ENCODE data around the gene LRRC47.
"Not testable (repeated sequence)": the region's sequence is repeated elsewhere in the genome, so short reads cannot be mapped to it uniquely, and the experiment has no call there.

Gene LRRC47

GRCh38 chr1:3816331-3817137 is 20.2 kb upstream of the LRRC47 start:
- no peak overlapping the region for H3K4me3 ChIP-seq (ENCODE audit: low read length)
- TF ChIP-seq CTCF (conservative IDR thresholded peaks at IDR 0.05; ENCODE audit: low read length): no peak
- DNase-seq (ENCODE audit: low read depth): no peak

DNA sequence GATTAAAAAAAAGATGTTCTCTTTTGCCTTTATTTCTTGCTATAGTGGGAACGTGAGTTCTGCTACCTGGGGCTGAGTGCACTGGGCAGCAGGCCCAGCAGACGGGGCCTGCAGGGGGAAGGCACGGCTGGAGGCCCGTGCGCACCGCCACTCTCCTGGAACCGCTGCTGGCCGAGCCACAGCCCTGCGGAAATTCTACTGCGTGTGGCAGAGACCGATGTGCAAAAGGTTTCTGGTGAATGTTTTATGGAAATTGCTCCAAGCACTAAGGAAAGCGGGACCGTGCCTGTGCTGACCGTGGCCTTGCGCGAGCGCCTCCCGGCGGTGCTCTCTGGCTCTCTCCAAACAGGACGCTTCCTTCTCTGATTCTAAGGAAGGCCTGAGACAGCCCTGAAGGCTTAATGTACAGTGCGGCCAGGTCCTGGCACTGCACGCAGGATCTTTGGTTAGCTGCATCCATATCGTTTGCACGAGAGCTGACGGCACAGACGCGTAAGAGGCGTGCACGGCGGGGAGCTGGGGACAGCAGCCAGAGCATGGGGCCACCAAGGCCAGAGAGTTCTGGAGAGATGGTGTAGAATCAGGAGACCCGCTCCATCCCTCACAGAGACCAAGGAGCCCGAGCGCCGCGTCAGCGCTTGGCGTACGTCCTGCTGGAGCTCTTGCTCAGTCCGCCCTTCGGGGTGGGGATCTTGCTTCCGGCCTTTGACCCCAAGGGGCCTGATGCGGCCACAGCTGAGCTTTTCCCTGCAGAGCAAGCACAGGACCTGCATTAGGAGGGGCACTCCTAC is 18.7 kb upstream of the LRRC47 start:
- DNase-seq (ENCODE audit: low read depth): no peak
- TF ChIP-seq CTCF (conservative IDR thresholded peaks at IDR 0.05; ENCODE audit: low read length): no peak
- H3K4me3 ChIP-seq (ENCODE audit: low read length): no peak overlapping the region

DNA sequence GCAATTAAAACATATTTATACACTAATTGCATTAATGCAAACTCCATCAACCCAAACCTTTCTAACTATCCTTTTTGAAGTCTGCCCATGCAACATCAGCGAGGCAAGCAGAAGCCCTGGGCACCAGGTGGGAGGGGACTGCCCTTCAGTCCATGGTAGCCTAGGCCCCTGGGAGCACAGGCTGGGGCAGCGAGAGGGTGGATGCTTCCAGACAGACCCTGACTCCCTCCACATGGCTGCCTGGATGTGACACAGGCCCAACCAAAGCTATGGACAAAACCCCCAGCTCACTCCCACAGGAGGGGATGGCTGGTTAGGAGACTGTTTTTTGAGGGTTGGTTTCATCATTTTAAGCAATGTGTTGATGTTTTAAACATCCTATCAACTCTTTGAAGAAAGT is 17.8 kb upstream of the LRRC47 start:
- TF ChIP-seq CTCF (conservative IDR thresholded peaks at IDR 0.05; ENCODE audit: low read length): no peak

DNA sequence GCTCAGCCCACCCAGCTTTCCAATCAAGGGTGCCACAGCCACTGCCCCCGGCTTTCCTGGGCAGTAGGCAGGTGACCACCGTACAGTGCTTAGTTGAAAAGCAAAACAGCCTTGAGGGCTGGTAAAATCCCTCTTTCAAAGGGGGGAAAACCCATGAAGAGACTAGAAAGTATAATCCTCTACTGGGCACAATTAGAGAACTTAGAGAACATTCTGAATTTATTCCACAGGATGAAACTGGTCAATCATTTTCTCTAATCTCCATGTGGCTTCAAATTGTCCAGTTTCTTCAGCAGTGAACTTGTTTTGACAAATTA is 15.3 kb upstream of the LRRC47 start:
- no peak for DNase-seq (ENCODE audit: low read depth)
- no peak for TF ChIP-seq CTCF (conservative IDR thresholded peaks at IDR 0.05; ENCODE audit: low read length)
- H3K4me3 ChIP-seq (ENCODE audit: low read length): no peak overlapping the region

More for the DNA sequence above, 17.8 kb upstream of the LRRC47 start:
- DNase-seq (ENCODE audit: low read depth): no peak
- no peak overlapping the region for H3K4me3 ChIP-seq (ENCODE audit: low read length)

- not testable (repeated sequence) for DNase-seq (ENCODE audit: low read depth); H3K4me3 ChIP-seq (ENCODE audit: low read length)
These were observed 14.0 kb upstream of the LRRC47 start for GRCh38 chr1:3810149-3810761.

DNA sequence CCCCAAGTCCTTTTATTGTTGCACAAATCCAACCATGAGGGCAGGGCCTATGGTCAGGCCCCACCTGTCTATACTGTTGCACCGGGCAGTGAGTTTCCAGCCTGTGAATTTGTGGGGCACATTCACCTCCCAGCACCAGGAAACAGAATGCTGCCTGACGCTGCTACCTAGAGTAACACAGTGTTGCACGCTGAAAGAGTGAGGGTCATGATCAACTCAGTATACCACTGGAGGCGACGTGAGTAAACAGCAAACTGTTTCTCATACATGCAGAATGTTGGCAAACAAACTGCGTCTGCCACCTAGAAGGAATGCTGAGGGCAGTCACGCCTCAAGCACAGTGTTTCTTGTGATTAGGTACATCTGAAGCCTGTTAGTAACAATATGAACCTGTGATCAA is 13.4 kb upstream of the LRRC47 start:
- no peak overlapping the region for H3K4me3 ChIP-seq (ENCODE audit: low read length)
- TF ChIP-seq CTCF (conservative IDR thresholded peaks at IDR 0.05; ENCODE audit: low read length): no peak
- DNase-seq (ENCODE audit: low read depth): no peak

DNA sequence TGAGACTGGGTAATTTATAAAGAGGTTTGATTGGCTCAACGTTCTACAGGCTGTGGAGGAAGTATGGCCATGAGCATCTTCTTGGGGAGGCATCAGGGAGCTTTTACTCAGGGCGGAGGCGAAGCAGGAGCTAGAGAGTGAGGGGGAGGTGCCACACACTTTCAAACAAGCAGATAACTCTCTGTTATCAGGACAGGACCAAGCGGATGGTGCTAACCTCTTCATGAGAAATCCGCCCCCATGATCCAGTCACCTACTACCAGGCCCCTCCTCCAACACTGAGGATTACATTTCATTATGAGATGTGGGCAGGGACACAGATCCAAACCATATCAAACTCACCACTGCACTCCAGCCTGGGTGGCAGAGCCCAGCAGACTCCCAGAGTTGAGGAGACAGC is 11.5 kb upstream of the LRRC47 start:
- H3K4me3 ChIP-seq (ENCODE audit: low read length): no peak overlapping the region
- no peak for TF ChIP-seq CTCF (conservative IDR thresholded peaks at IDR 0.05; ENCODE audit: low read length)
- no peak for DNase-seq (ENCODE audit: low read depth)

Data from AG10803 (cell line).